NB4 (cell line): ENCODE data around the gene SPEF1.

Experiments used
- MYC ChIP-seq: IDR thresholded peaks from 2 replicates; pipeline ENCODE4 v1.6.1; 2011; ENCODE audit warnings: low read depth, low read length
- POLR2A ChIP-seq: IDR thresholded peaks from 2 replicates; pipeline ENCODE4 v1.6.1; 2011; ENCODE audit warnings: mild to moderate bottlenecking; ENCODE audit not compliant: insufficient read length; ENCODE audit errors: extremely low read depth
- TF ChIP-seq, protein P1 (sequence below): IDR thresholded peaks from one replicate; pipeline ENCODE4 v1.5.1; 2012; ENCODE audit warnings: low read depth, low read length

DNA sequence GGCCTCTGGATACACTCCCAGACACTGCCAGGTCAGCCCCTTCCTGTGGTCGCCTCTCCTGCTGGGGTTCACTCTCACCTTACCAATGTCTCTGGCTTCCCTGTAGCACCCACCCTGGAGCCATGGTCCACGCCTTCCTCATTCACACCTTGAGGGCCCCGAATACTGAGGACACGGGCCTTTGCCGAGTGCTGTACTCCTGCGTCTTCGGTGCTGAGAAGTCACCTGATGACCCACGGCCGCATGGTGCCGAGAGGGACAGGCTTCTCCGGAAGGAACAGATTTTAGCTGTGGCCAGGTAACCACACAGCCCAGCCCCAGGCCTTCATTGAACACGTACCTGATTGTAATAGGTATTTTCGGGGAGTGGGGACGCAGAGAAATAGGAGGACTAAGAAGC lies 40.7 kb upstream of the SPEF1 start:
- TF ChIP-seq, protein P1, sequence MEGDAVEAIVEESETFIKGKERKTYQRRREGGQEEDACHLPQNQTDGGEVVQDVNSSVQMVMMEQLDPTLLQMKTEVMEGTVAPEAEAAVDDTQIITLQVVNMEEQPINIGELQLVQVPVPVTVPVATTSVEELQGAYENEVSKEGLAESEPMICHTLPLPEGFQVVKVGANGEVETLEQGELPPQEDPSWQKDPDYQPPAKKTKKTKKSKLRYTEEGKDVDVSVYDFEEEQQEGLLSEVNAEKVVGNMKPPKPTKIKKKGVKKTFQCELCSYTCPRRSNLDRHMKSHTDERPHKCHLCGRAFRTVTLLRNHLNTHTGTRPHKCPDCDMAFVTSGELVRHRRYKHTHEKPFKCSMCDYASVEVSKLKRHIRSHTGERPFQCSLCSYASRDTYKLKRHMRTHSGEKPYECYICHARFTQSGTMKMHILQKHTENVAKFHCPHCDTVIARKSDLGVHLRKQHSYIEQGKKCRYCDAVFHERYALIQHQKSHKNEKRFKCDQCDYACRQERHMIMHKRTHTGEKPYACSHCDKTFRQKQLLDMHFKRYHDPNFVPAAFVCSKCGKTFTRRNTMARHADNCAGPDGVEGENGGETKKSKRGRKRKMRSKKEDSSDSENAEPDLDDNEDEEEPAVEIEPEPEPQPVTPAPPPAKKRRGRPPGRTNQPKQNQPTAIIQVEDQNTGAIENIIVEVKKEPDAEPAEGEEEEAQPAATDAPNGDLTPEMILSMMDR, result no peak
- TF ChIP-seq POLR2A (no peak), MYC (no peak)
